Keratinocyte (primary cell): ENCODE data around the gene MASTL. TPM values are rescaled to one million over a fixed set of nuclear protein-coding genes. Genes with fewer than 3 reads are reported as not detected.
"Not testable (repeated sequence)": the region's sequence is repeated elsewhere in the genome, so short reads cannot be mapped to it uniquely, and the experiment has no call there.

ENCODE experiments used
- DNase-seq: peaks from one replicate; pipeline ENCODE4 v3.0.0-alpha.2; 2011; ENCODE audit warnings: low read depth, missing footprints, low spot score
- FAIRE-seq: peaks from 2 replicates; lab custom pipeline; 2011; peaks lifted over from hg19 to GRCh38; lab: Jason Lieb, UNC
- H2AFZ ChIP-seq: 2 replicates; pipeline ENCODE4 v1.6.0; 2012; ENCODE audit warnings: low read length, control low read depth, inconsistent platforms; ENCODE audit not compliant: control insufficient read depth
- H3K27ac ChIP-seq: 2 replicates; pipeline ENCODE4 v1.5.1; 2011; ENCODE audit warnings: low read length; ENCODE audit not compliant: control insufficient read depth, insufficient read depth
- H3K27me3 ChIP-seq: 3 replicates; pipeline ENCODE4 v1.6.0; 2011; ENCODE audit warnings: low read length; ENCODE audit not compliant: control insufficient read depth, insufficient read depth; ENCODE audit errors: extremely low read depth
- H3K36me3 ChIP-seq, 2 experiments: 2 replicates in 1 of 2; 3 replicates in 1 of 2; pipeline ENCODE4 v1.5.1; 2011; ENCODE audit warnings: low read length in 2 of 2, mild to moderate bottlenecking in 1 of 2; ENCODE audit not compliant: control insufficient read depth in 2 of 2, insufficient read depth in 2 of 2; ENCODE audit errors: extremely low read depth in 1 of 2
- H3K4me1 ChIP-seq: 3 replicates; pipeline ENCODE4 v1.5.1; 2011; ENCODE audit warnings: low read length; ENCODE audit not compliant: control insufficient read depth, insufficient read depth; ENCODE audit errors: extremely low read depth
- H3K4me2 ChIP-seq: 3 replicates; pipeline ENCODE4 v1.6.0; 2011; ENCODE audit warnings: low read depth, low read length; ENCODE audit not compliant: control insufficient read depth, insufficient read depth; ENCODE audit errors: extremely low read depth
- H3K4me3 ChIP-seq, 3 experiments: fragments of 200-600 bp in 1 of 3; sonication (generic) in 1 of 3; 2 replicates in 2 of 3; 3 replicates in 1 of 3; pipeline ENCODE4 v1.5.1; 2011 to 2016; ENCODE audit warnings: low read length in 3 of 3, mild to moderate bottlenecking in 3 of 3, control low read depth in 2 of 3, inconsistent platforms in 1 of 3, low read depth in 1 of 3, mixed read lengths in 1 of 3, mixed run types in 1 of 3, moderate library complexity in 1 of 3; ENCODE audit not compliant: control insufficient read depth in 2 of 3, insufficient read depth in 2 of 3; ENCODE audit errors: extremely low read depth in 1 of 3
- H3K79me2 ChIP-seq: 2 replicates; pipeline ENCODE4 v1.6.0; 2012; ENCODE audit warnings: low read length; ENCODE audit not compliant: control insufficient read depth, insufficient read depth
- H3K9ac ChIP-seq: 3 replicates; pipeline ENCODE4 v1.6.0; 2011; ENCODE audit warnings: low read length; ENCODE audit not compliant: control insufficient read depth, insufficient read depth; ENCODE audit errors: extremely low read depth
- H3K9me1 ChIP-seq: 3 replicates; pipeline ENCODE4 v1.6.0; 2011; ENCODE audit warnings: low read length; ENCODE audit not compliant: control insufficient read depth, insufficient read depth; ENCODE audit errors: extremely low read depth
- H3K9me3 ChIP-seq: 2 replicates; pipeline ENCODE4 v1.5.1; 2012; ENCODE audit warnings: low read depth, low read length; ENCODE audit not compliant: control insufficient read depth
- H4K20me1 ChIP-seq: 3 replicates; pipeline ENCODE4 v1.6.0; 2011; ENCODE audit warnings: low read length; ENCODE audit not compliant: control insufficient read depth, insufficient read depth; ENCODE audit errors: extremely low read depth
- CTCF ChIP-seq, 3 experiments: IDR thresholded peaks in 1 of 3; conservative IDR thresholded peaks in 1 of 3; optimal IDR thresholded peaks in 1 of 3; 2 replicates in 2 of 3; 3 replicates in 1 of 3; pipeline versions ENCODE3 to v1.5.1; 2011; ENCODE audit warnings: low read length in 3 of 3, mild to moderate bottlenecking in 3 of 3, moderate library complexity in 2 of 3, control low read depth in 1 of 3, inconsistent platforms in 1 of 3; ENCODE audit not compliant: insufficient read depth in 2 of 3; ENCODE audit errors: extremely low read depth in 1 of 3
- EZH2 ChIP-seq: IDR thresholded peaks from one replicate; pipeline ENCODE4 v1.6.1; 2012; ENCODE audit warnings: inconsistent platforms, mild to moderate bottlenecking, low read length, moderate library complexity
- dilution Hi-C: fragments of 300-500 bp; cut with MboI; formaldehyde crosslinking; loops from one replicate; pipeline ENCODE4 v1.7.0; 2020; ENCODE audit warnings: low sequenced_read_pairs; ENCODE audit not compliant: extremely low pct_ligation_motif_present
- polyA plus RNA-seq, 5 experiments: library from polyadenylated mRNA; depleted of rRNA in 3 of 5; stranded (reverse) in 3 of 5; stranded (forward) in 1 of 5; unstranded in 1 of 5; fragments of >200 nt; gene quantifications; 1 replicate in 1 of 5; 2 replicates in 3 of 5; 3 replicates in 1 of 5; pipeline versions ENCODE4 v1.2.1 to v1.2.3, GENCODE V29; 2011 to 2012; ENCODE audit warnings: missing spikeins in 2 of 5, low read depth in 1 of 5, low replicate concordance in 1 of 5

MASTL gene
- polyA plus RNA-seq, 1 donor (not counting 4 experiments of a cell fraction or from before 2014, with no cell fraction given), result 13.6 TPM

- Histone ChIP-seq H2AFZ (peak overlapping the region; percentile 64), H3K4me2 (peak overlapping the region; percentile 96), H3K79me2 (peaks cover 80% of the 10 kb centered on the region), H3K4me3 (peak overlapping the region; percentile 94 to 99 (median 99)), H4K20me1 (peaks cover 4% of the 10 kb centered on the region), H3K9ac (peak overlapping the region; percentile 100), H3K27me3 (no peaks in the 10 kb centered on the region), H3K9me3 (no peaks in the 10 kb centered on the region), H3K9me1 (no peaks in the 10 kb centered on the region), H3K27ac (peak overlapping the region; percentile 100), H3K4me1 (peaks cover 15% of the 10 kb centered on the region), H3K36me3 (peaks cover under 1 to 10% of the 10 kb centered on the region in 2 experiments)
- FAIRE-seq, result no peak
- TF ChIP-seq EZH2 (no peak), CTCF (optimal IDR thresholded peaks at IDR 0.05 in 1 of 3, IDR thresholded peaks at IDR 0.05 in 1 of 3, conservative IDR thresholded peaks at IDR 0.05 in 1 of 3; ENCODE audit: extremely low read depth in 1 of 3, insufficient read depth in 2 of 3, low read length in 3 of 3) (no peak)
- dilution Hi-C loops, result no loop called here
- DNase-seq, result no peak
Observed at GRCh38 chr10:27153845-27154193, 1.3 kb upstream of the MASTL start.

GRCh38 chr10:27156566-27156965, 1.4 kb downstream of the MASTL start:
- peaks cover 2 to 12% of the 10 kb centered on the region in 2 experiments for H3K36me3 ChIP-seq
- FAIRE-seq, H3K27me3 ChIP-seq, H3K9me3 ChIP-seq, dilution Hi-C loops, H2AFZ ChIP-seq, H3K9me1 ChIP-seq, H4K20me1 ChIP-seq, DNase-seq: not testable (repeated sequence)
- H3K4me1 ChIP-seq, result peaks cover 15% of the 10 kb centered on the region
- peak overlapping the region; percentile 100 for H3K4me2 ChIP-seq
- peak overlapping the region; percentile 100 for H3K9ac ChIP-seq
- peaks cover 53% of the 10 kb centered on the region for H3K79me2 ChIP-seq
- H3K27ac ChIP-seq, result peak overlapping the region; percentile 100
- H3K4me3 ChIP-seq, result peak overlapping the region; percentile 75 to 99 (median 94)

GRCh38 chr10:27157150-27157549, 2.0 kb downstream of the MASTL start:
- H3K27ac ChIP-seq, result peak overlapping the region; percentile 22
- dilution Hi-C loops, result no loop called here

More at GRCh38 chr10:27157150-27157549, 2.0 kb downstream of the MASTL start:
- Histone ChIP-seq H3K4me1 (peaks cover 14% of the 10 kb centered on the region), H3K9me3 (no peaks in the 10 kb centered on the region), H2AFZ (no peak overlapping the region), H3K9ac (peak overlapping the region; percentile 2), H3K9me1 (no peaks in the 10 kb centered on the region), H3K4me2 (peak overlapping the region; percentile 100), H4K20me1 (no peaks in the 10 kb centered on the region), H3K36me3 (peaks cover 2 to 9% of the 10 kb centered on the region in 2 experiments), H3K79me2 (peaks cover 49% of the 10 kb centered on the region), H3K4me3 (peak overlapping the region in 1 of 3 experiments; percentile 8), H3K27me3 (no peaks in the 10 kb centered on the region)
- DNase-seq (no peak), FAIRE-seq (no peak)
- no peak for TF ChIP-seq CTCF (optimal IDR thresholded peaks at IDR 0.05 in 1 of 3, IDR thresholded peaks at IDR 0.05 in 1 of 3, conservative IDR thresholded peaks at IDR 0.05 in 1 of 3; ENCODE audit: extremely low read depth in 1 of 3, insufficient read depth in 2 of 3, low read length in 3 of 3)
- no peak for TF ChIP-seq EZH2
